H9 (cell line): ENCODE measurements around the gene KRTAP19-8. TPM values are rescaled to one million over a fixed set of nuclear protein-coding genes. Genes with fewer than 3 reads are reported as not detected.

Experiments
- DNase-seq: peaks from one replicate; pipeline ENCODE4 v3.0.0-alpha.2; 2017
- H2AFZ ChIP-seq: one replicate; pipeline ENCODE4 v1.6.1; 2013; ENCODE audit warnings: mild to moderate bottlenecking, low read length, control low read depth, moderate library complexity
- H2AK5ac ChIP-seq: 2 replicates; pipeline ENCODE4 v1.6.1; 2013; ENCODE audit warnings: low read length, control low read depth, mixed read lengths; ENCODE audit not compliant: insufficient read length
- H2BK120ac ChIP-seq: one replicate; pipeline ENCODE4 v1.6.1; 2013; ENCODE audit warnings: low read depth, mild to moderate bottlenecking, low read length, control low read depth, inconsistent platforms; ENCODE audit not compliant: poor library complexity, severe bottlenecking
- H2BK12ac ChIP-seq: 2 replicates; pipeline ENCODE4 v1.6.1; 2013; ENCODE audit warnings: low read length, control low read depth, mixed read lengths, low read depth; ENCODE audit not compliant: insufficient read length
- H2BK15ac ChIP-seq: 2 replicates; pipeline ENCODE4 v1.6.1; 2013; ENCODE audit warnings: low read depth, low read length, control low read depth
- H2BK20ac ChIP-seq: one replicate; pipeline ENCODE4 v1.6.1; 2013; ENCODE audit warnings: low read depth, mild to moderate bottlenecking, low read length, control low read depth, inconsistent platforms; ENCODE audit not compliant: poor library complexity, severe bottlenecking
- H2BK5ac ChIP-seq: 2 replicates; pipeline ENCODE4 v1.6.1; 2013; ENCODE audit warnings: low read length, control low read depth, mixed read lengths; ENCODE audit not compliant: insufficient read length
- H3K14ac ChIP-seq: 2 replicates; pipeline ENCODE4 v1.6.1; 2013; ENCODE audit warnings: low read length, control low read depth; ENCODE audit not compliant: insufficient read depth
- H3K18ac ChIP-seq: 2 replicates; pipeline ENCODE4 v1.6.1; 2013; ENCODE audit warnings: low read depth, mild to moderate bottlenecking, mixed read lengths, low read length, control low read depth; ENCODE audit not compliant: insufficient read length
- H3K23ac ChIP-seq: 2 replicates; pipeline ENCODE4 v1.6.1; 2013; ENCODE audit warnings: low read length, control low read depth, mixed read lengths, low read depth; ENCODE audit not compliant: insufficient read length
- H3K23me2 ChIP-seq: 2 replicates; pipeline ENCODE4 v1.6.1; 2013; ENCODE audit warnings: low read depth, mild to moderate bottlenecking, mixed read lengths, low read length, control low read depth; ENCODE audit not compliant: insufficient read length, poor library complexity, severe bottlenecking
- H3K27ac ChIP-seq: 2 replicates; pipeline ENCODE4 v1.5.1; 2013; ENCODE audit warnings: low read length, control low read depth, mixed read lengths, low read depth; ENCODE audit not compliant: insufficient read length
- H3K27me3 ChIP-seq: 2 replicates; pipeline ENCODE4 v1.6.1; 2013; ENCODE audit warnings: low read length, control low read depth, inconsistent platforms; ENCODE audit not compliant: insufficient read depth
- H3K4ac ChIP-seq: 2 replicates; pipeline ENCODE4 v1.6.1; 2013; ENCODE audit warnings: low read depth, mild to moderate bottlenecking, control low read depth, inconsistent platforms, low read length, moderate library complexity
- H3K4me1 ChIP-seq: 2 replicates; pipeline ENCODE4 v1.6.1; 2013; ENCODE audit warnings: low read length, control low read depth, inconsistent platforms; ENCODE audit not compliant: insufficient read depth
- H3K4me2 ChIP-seq: 2 replicates; pipeline ENCODE4 v1.6.1; 2013; ENCODE audit warnings: low read length, control low read depth, mixed read lengths; ENCODE audit not compliant: insufficient read length, insufficient read depth
- H3K56ac ChIP-seq: 2 replicates; pipeline ENCODE4 v1.6.1; 2013; ENCODE audit warnings: low read depth, mild to moderate bottlenecking, mixed read lengths, low read length, control low read depth; ENCODE audit not compliant: insufficient read length
- H3K79me1 ChIP-seq: 2 replicates; pipeline ENCODE4 v1.6.1; 2013; ENCODE audit warnings: low read depth, mild to moderate bottlenecking, moderate library complexity, low read length, control low read depth, inconsistent platforms; ENCODE audit not compliant: insufficient read depth, poor library complexity, severe bottlenecking
- H3K79me2 ChIP-seq: 2 replicates; pipeline ENCODE4 v1.6.1; 2013; ENCODE audit warnings: low read length, control low read depth, inconsistent platforms; ENCODE audit not compliant: insufficient read depth
- H3K9ac ChIP-seq: 2 replicates; pipeline ENCODE4 v1.6.1; 2013; ENCODE audit warnings: low read length, control low read depth, mixed read lengths; ENCODE audit not compliant: insufficient read length; ENCODE audit errors: extremely low read depth
- H3K9me3 ChIP-seq: one replicate; pipeline ENCODE4 v1.6.1; 2013; ENCODE audit warnings: low read depth, low read length, inconsistent platforms; ENCODE audit not compliant: control insufficient read depth
- H3T11ph ChIP-seq: one replicate; pipeline ENCODE4 v1.6.1; 2013; ENCODE audit warnings: mild to moderate bottlenecking, low read length, control low read depth, inconsistent platforms
- H4K20me1 ChIP-seq: one replicate; pipeline ENCODE4 v1.6.1; 2013; ENCODE audit not compliant: control insufficient read depth, insufficient read length, insufficient read depth
- H4K5ac ChIP-seq: 2 replicates; pipeline ENCODE4 v1.6.1; 2013; ENCODE audit warnings: low read depth, mild to moderate bottlenecking, mixed read lengths, low read length, control low read depth; ENCODE audit not compliant: insufficient read length
- H4K8ac ChIP-seq: replicated peaks from 2 replicates; pipeline ENCODE4 v1.6.1; 2013; ENCODE audit warnings: low read length, control low read depth, mixed read lengths, low read depth; ENCODE audit not compliant: insufficient read length
- H4K91ac ChIP-seq: 2 replicates; pipeline ENCODE4 v1.6.1; 2013; ENCODE audit warnings: low read depth, mild to moderate bottlenecking, moderate library complexity, mixed read lengths, low read length, control low read depth; ENCODE audit not compliant: insufficient read length
- H3K27ac Mint-ChIP-seq, 3 experiments: 2 replicates in 2 of 3; 3 replicates in 1 of 3; pipeline ENCODE4 v1.8.0; 2020 to 2021; ENCODE audit warnings: mixed read lengths in 3 of 3, mild to moderate bottlenecking in 1 of 3, moderate library complexity in 1 of 3
- H3K27me3 Mint-ChIP-seq: 2 replicates; pipeline ENCODE4 v1.8.0; 2021; ENCODE audit warnings: low read depth, mild to moderate bottlenecking, moderate library complexity, mixed read lengths
- H3K36me3 Mint-ChIP-seq, 3 experiments: 2 replicates in 2 of 3; 3 replicates in 1 of 3; pipeline ENCODE4 v1.8.0; 2020 to 2021; ENCODE audit warnings: low read depth in 3 of 3, mixed read lengths in 3 of 3; ENCODE audit not compliant: insufficient read depth in 1 of 3
- H3K4me1 Mint-ChIP-seq, 2 experiments: 2 replicates each; pipeline ENCODE4 v1.8.0; 2020; ENCODE audit warnings: mixed read lengths in 2 of 2
- H3K4me3 Mint-ChIP-seq, 2 experiments: 2 replicates in 1 of 2; 3 replicates in 1 of 2; pipeline ENCODE4 v1.8.0; 2020 to 2021; ENCODE audit warnings: mild to moderate bottlenecking in 2 of 2, mixed read lengths in 2 of 2, moderate library complexity in 1 of 2
- H3K9me3 Mint-ChIP-seq, 2 experiments: 2 replicates in 1 of 2; 3 replicates in 1 of 2; pipeline ENCODE4 v1.8.0; 2020; ENCODE audit warnings: mild to moderate bottlenecking in 2 of 2, mixed read lengths in 2 of 2, moderate library complexity in 1 of 2
- WGBS: extraction: QIAGEN DNeasy Blood & Tissue Kit; methylation state at CpG from one replicate; pipeline ENCODE4 v1.1.7; 2013; ENCODE audit warnings: missing lambda C conversion rate, low lambda C conversion rate, mixed read lengths; ENCODE audit not compliant: insufficient read length; ENCODE audit errors: extremely low coverage; 5-methylcytosine and 5-hydroxymethylcytosine counted together
- total RNA-seq: library from RNA; stranded (reverse); gene quantifications from 2 replicates; pipeline ENCODE4 v1.2.1, GENCODE V29; 2021
- TF ChIP-seq, protein P1 (sequence below): fragments of 200-600 bp; sonication (generic); conservative IDR thresholded peaks from 3 replicates; pipeline ENCODE4 v1.8.0; 2021; ENCODE audit warnings: antibody characterized with exemption, mild to moderate bottlenecking

The KRTAP19-8 gene
- total RNA-seq, 1 experiment from 2014 or later = not detected

DNA sequence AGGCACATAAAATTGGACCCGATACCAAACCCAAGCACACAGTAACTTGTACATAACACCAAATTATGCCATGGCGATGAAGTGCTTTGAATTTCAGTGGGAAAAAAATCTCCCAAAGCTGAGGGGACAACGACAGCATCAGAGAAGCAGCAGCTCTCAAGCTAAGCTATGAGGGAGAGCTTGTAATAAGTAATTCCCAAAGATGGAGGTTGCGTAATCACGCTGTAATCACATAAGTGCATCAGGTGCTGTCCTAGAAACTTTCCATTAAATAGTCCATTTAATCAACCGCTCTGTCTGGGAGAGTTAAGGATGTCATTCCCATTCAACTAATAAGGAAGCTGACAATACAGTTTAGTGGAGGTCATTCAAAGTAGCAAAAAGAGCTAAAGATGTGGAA lies 37.6 kb upstream of the KRTAP19-8 start:
- H3K9ac ChIP-seq = no peak overlapping the region
- TF ChIP-seq, protein P1, sequence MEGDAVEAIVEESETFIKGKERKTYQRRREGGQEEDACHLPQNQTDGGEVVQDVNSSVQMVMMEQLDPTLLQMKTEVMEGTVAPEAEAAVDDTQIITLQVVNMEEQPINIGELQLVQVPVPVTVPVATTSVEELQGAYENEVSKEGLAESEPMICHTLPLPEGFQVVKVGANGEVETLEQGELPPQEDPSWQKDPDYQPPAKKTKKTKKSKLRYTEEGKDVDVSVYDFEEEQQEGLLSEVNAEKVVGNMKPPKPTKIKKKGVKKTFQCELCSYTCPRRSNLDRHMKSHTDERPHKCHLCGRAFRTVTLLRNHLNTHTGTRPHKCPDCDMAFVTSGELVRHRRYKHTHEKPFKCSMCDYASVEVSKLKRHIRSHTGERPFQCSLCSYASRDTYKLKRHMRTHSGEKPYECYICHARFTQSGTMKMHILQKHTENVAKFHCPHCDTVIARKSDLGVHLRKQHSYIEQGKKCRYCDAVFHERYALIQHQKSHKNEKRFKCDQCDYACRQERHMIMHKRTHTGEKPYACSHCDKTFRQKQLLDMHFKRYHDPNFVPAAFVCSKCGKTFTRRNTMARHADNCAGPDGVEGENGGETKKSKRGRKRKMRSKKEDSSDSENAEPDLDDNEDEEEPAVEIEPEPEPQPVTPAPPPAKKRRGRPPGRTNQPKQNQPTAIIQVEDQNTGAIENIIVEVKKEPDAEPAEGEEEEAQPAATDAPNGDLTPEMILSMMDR = no peak
- H3K79me2 ChIP-seq = no peaks in the 10 kb centered on the region
- Mint-ChIP-seq H3K27ac (no peak overlapping the region), H3K27me3 (no peaks in the 10 kb centered on the region), H3K4me1 (peaks cover 0 to 3% of the 10 kb centered on the region in 2 experiments; a peak in 2 of 4 replicates), H3K4me3 (no peak overlapping the region), H3K36me3 (no peaks in the 10 kb centered on the region; a peak in 1 of 7 replicates), H3K9me3 (peaks cover 0 to 4% of the 10 kb centered on the region in 2 experiments; a peak in 2 of 5 replicates)
- H3K14ac ChIP-seq = no peak overlapping the region
- no peaks in the 10 kb centered on the region for H3K23me2 ChIP-seq
- no peak overlapping the region for H3K18ac ChIP-seq
- H3K79me1 ChIP-seq = no peaks in the 10 kb centered on the region
- no peaks in the 10 kb centered on the region for H3K27me3 ChIP-seq
- H3K4ac ChIP-seq = no peak overlapping the region
- H2BK12ac ChIP-seq = no peak overlapping the region
- WGBS = no CpG with 5 or more reads among the region's 6 CpGs
- H3K4me1 ChIP-seq = no peaks in the 10 kb centered on the region
- no peak overlapping the region for H3K56ac ChIP-seq
- no peak overlapping the region for H3K23ac ChIP-seq
- no peak overlapping the region for H2BK20ac ChIP-seq
- no peak overlapping the region for H2AK5ac ChIP-seq
- H2BK15ac ChIP-seq = no peak overlapping the region
- no peak overlapping the region for H4K8ac ChIP-seq
- no peak overlapping the region for H4K91ac ChIP-seq
- no peak overlapping the region for H4K5ac ChIP-seq
- H3K27ac ChIP-seq = no peak overlapping the region
- no peak overlapping the region for H3K4me2 ChIP-seq
- no peak for DNase-seq
- no peak overlapping the region for H2BK120ac ChIP-seq
- no peak overlapping the region for H2AFZ ChIP-seq
- H4K20me1 ChIP-seq = no peaks in the 10 kb centered on the region
- H3T11ph ChIP-seq = no peak overlapping the region
- no peak overlapping the region for H2BK5ac ChIP-seq
- H3K9me3 ChIP-seq = no peaks in the 10 kb centered on the region
